Measurements from ENCODE around the gene LAMP1. TPM values are rescaled to one million over a fixed set of nuclear protein-coding genes. Genes with fewer than 3 reads are reported as not detected.
"Not testable (repeated sequence)": the region's sequence is repeated elsewhere in the genome, so short reads cannot be mapped to it uniquely, and the experiment has no call there.

Gene LAMP1
- total RNA-seq, 1 donor from 2014 or later = 104 TPM

- DNase-seq (ENCODE audit: missing footprints) (no peak), ATAC-seq (no peak)
- intact Hi-C loops (cut with DNase I) = no loop called here
Observed at GRCh38 chr13:113321546-113321945, 24.5 kb downstream of the LAMP1 start.

GRCh38 chr13:113322043-113322461, 25.0 kb downstream of the LAMP1 start:
- ATAC-seq (no peak), DNase-seq (ENCODE audit: missing footprints) (no peak)
- intact Hi-C loops (cut with DNase I) = no loop called here

- no peak for ATAC-seq
- intact Hi-C loops (cut with DNase I) = no loop called here
- no peak for DNase-seq (ENCODE audit: missing footprints)
Observed at GRCh38 chr13:113322890-113323651, 26.0 kb downstream of the LAMP1 start.

GRCh38 chr13:113323869-113324268, 26.8 kb downstream of the LAMP1 start:
- no peak for DNase-seq (ENCODE audit: missing footprints)
- intact Hi-C loops (cut with DNase I) = no loop called here
- no peak for ATAC-seq

- intact Hi-C loops (cut with DNase I) = no loop called here
- DNase-seq (ENCODE audit: missing footprints) = no peak
- no peak for ATAC-seq
Observed at GRCh38 chr13:113324398-113324797, 27.4 kb downstream of the LAMP1 start.

- intact Hi-C loops (cut with DNase I) = no loop called here
- DNase-seq (ENCODE audit: missing footprints) (no peak), ATAC-seq (no peak)
Observed at GRCh38 chr13:113325779-113326178, 28.7 kb downstream of the LAMP1 start.

GRCh38 chr13:113327391-113327765, 30.3 kb downstream of the LAMP1 start:
- intact Hi-C loops (cut with DNase I) = no loop called here
- ATAC-seq = peak; percentile 36
- DNase-seq (ENCODE audit: missing footprints) = no peak

- peak; percentile 38 for ATAC-seq
- no peak for DNase-seq (ENCODE audit: missing footprints)
- intact Hi-C loops (cut with DNase I) = no loop called here
Observed at GRCh38 chr13:113327766-113328471, 30.9 kb downstream of the LAMP1 start.

GRCh38 chr13:113328851-113329250, 31.8 kb downstream of the LAMP1 start:
- ATAC-seq (no peak), DNase-seq (ENCODE audit: missing footprints) (no peak)
- intact Hi-C loops (cut with DNase I) = no loop called here

- ATAC-seq (no peak), DNase-seq (ENCODE audit: missing footprints) (no peak)
- intact Hi-C loops (cut with DNase I) = no loop called here
Observed at GRCh38 chr13:113329656-113330312, 32.7 kb downstream of the LAMP1 start.

GRCh38 chr13:113332615-113333014, 35.6 kb downstream of the LAMP1 start:
- ATAC-seq (no peak), DNase-seq (ENCODE audit: missing footprints) (no peak)
- intact Hi-C loops (cut with DNase I) = no loop called here

GRCh38 chr13:113333076-113333475, 36.0 kb downstream of the LAMP1 start:
- no peak for DNase-seq (ENCODE audit: missing footprints)
- ATAC-seq = no peak
- intact Hi-C loops (cut with DNase I) = no loop called here

GRCh38 chr13:113337556-113337955, 40.5 kb downstream of the LAMP1 start:
- intact Hi-C loops (cut with DNase I) = no loop called here
- ATAC-seq = no peak
- DNase-seq (ENCODE audit: missing footprints) = no peak

GRCh38 chr13:113337976-113338375, 40.9 kb downstream of the LAMP1 start:
- intact Hi-C loops (cut with DNase I) = no loop called here
- DNase-seq (ENCODE audit: missing footprints) (no peak), ATAC-seq (no peak)

- no peak for ATAC-seq
- intact Hi-C loops (cut with DNase I) = no loop called here
- no peak for DNase-seq (ENCODE audit: missing footprints)
Observed at GRCh38 chr13:113338451-113338850, 41.4 kb downstream of the LAMP1 start.

GRCh38 chr13:113342820-113343691, 46.0 kb downstream of the LAMP1 start:
- no peak for DNase-seq (ENCODE audit: missing footprints)
- intact Hi-C loops (cut with DNase I) = no loop called here
- ATAC-seq = no peak

GRCh38 chr13:113343692-113343968, 46.6 kb downstream of the LAMP1 start:
- no peak for DNase-seq (ENCODE audit: missing footprints)
- intact Hi-C loops (cut with DNase I) = no loop called here
- ATAC-seq = no peak

- ATAC-seq (no peak), DNase-seq (ENCODE audit: missing footprints) (no peak)
- intact Hi-C loops (cut with DNase I) = no loop called here
Observed at GRCh38 chr13:113345486-113345885, 48.4 kb downstream of the LAMP1 start.

GRCh38 chr13:113347736-113348225, 50.7 kb downstream of the LAMP1 start:
- ATAC-seq; intact Hi-C loops (cut with DNase I); DNase-seq (ENCODE audit: missing footprints): not testable (repeated sequence)

All from Right ventricle myocardium inferior (tissue), 1 donor.